Right lobe of liver (tissue), 6 donors: ENCODE results near the gene CGGBP1. TPM values are rescaled to one million over a fixed set of nuclear protein-coding genes. Genes with fewer than 3 reads are reported as not detected.

Source experiments
- ATAC-seq, 4 donors: fragments of 200-7000 bp; cut with Tn5 transposase; one replicate each; pipeline ENCODE4 v1.9.1; 2020; ENCODE audit warnings: mild to moderate bottlenecking in 4 of 4, moderate library complexity in 4 of 4
- DNase-seq, 3 donors: peaks; one replicate each; pipeline ENCODE4 v3.0.0-alpha.2; 2020
- H3K27ac ChIP-seq, 3 donors: fragments of 200-600 bp; one replicate each; pipeline ENCODE4 v1.8.0; 2022
- H3K27me3 ChIP-seq, 2 donors: fragments of 200-600 bp; one replicate each; pipeline ENCODE4 v1.8.0; 2022
- H3K36me3 ChIP-seq, 4 donors: fragments of 200-600 bp; sonication (generic) in 1 of 4; one replicate each; pipeline versions ENCODE4 v1.5.1 to v1.8.0; 2017 to 2022; ENCODE audit warnings: control low read depth in 1 of 4
- H3K4me1 ChIP-seq, 4 donors: fragments of 200-600 bp; sonication (generic) in 1 of 4; one replicate each; pipeline versions ENCODE4 v1.5.1 to v1.8.0; 2017 to 2022; ENCODE audit warnings: control low read depth in 1 of 4
- H3K4me3 ChIP-seq, 3 donors: fragments of 200-600 bp; one replicate each; pipeline ENCODE4 v1.8.0; 2022
- H3K9me3 ChIP-seq, 4 donors: fragments of 200-600 bp; sonication (generic) in 1 of 4; one replicate each; pipeline versions ENCODE4 v1.5.1 to v1.8.0; 2017 to 2022; ENCODE audit warnings: control low read depth in 1 of 4
- POLR2A ChIP-seq: fragments of 450-650 bp; IDR thresholded peaks from one replicate; pipeline ENCODE4 v1.6.1; 2017; ENCODE audit warnings: antibody characterized with exemption, mild to moderate bottlenecking
- WGBS: methylation state at CpG from one replicate; pipeline ENCODE4 v1.1.6; 2018; ENCODE audit warnings: low coverage, low lambda C conversion rate; ENCODE audit not compliant: insufficient coverage; ENCODE audit errors: missing lambda C conversion rate; 5-methylcytosine and 5-hydroxymethylcytosine counted together
- intact Hi-C, 2 donors: fragments of 100-400 bp; cut with DNase I; formaldehyde crosslinking; loops; one replicate each; pipeline versions ENCODE4 v1.11.2 to v1.14.1; 2022
- total RNA-seq, 6 experiments: library from RNA; depleted of rRNA in 2 of 6; stranded (reverse); fragments of >200 nt in 2 of 6; fragmentation: NEBNext Ultra II Directional in 3 of 6; extraction: Animal tissue kit (Norgen Biotek cat#: 25700) in 3 of 6; gene quantifications; one replicate each; pipeline versions ENCODE4 v1.1.0 to v1.2.4, GENCODE V29; 2016 to 2023
- TF ChIP-seq, protein P1 (sequence below), 4 donors: fragments of 200-600 bp in 3 of 4; fragments of 450-650 bp in 1 of 4; IDR thresholded peaks; one replicate each; pipeline versions ENCODE4 v1.5.1 to v1.8.0; 2016 to 2022; ENCODE audit warnings: antibody characterized with exemption in 4 of 4, mild to moderate bottlenecking in 2 of 4
- donor health status: DM: no; HTN: yes; CAD: no.
- donor health status: DM: no; HTN: no; CAD: no.
- donor health status: DM: no; HTN: no; CAD: no.
- donor health status: DM: no; HTN: yes; CAD: no.
- donor health status: DM: no; HTN: yes; CAD: no.

Gene CGGBP1
- total RNA-seq, 6 experiments from 2014 or later: 22.5 to 34.2 (median 30.7) TPM

DNA sequence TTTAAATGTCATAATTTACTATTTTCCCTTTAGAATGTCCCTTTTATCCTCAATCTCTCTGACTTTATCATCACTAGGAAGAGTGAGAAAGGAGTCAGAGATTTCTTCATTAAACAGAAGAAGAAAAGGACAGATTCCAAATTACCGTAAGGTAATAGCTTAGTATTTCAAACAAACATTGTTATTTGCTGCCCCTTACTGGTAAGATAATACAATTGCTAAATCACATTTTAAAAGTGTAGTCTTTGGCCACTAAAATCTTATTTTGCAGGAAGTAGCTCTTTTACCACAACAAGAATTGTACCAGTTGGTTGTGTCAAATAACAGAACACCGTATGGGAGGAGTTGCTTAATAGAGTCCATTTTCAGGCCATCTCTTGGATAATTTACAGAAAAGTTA is 53.7 kb downstream of the CGGBP1 start:
- no peak for DNase-seq
- H3K4me3 ChIP-seq: no peak overlapping the region
- peak; percentile 62 to 82 (median 66) for ATAC-seq
- no peak overlapping the region for H3K27ac ChIP-seq
- 5% methylated on average over 2 of the region's 2 CpGs for WGBS
- H3K27me3 ChIP-seq: no peaks in the 10 kb centered on the region
- no peaks in the 10 kb centered on the region for H3K9me3 ChIP-seq
- H3K36me3 ChIP-seq: no peaks in the 10 kb centered on the region
- intact Hi-C loops: no loop called here
- H3K4me1 ChIP-seq: no peaks in the 10 kb centered on the region
- TF ChIP-seq, protein P1, sequence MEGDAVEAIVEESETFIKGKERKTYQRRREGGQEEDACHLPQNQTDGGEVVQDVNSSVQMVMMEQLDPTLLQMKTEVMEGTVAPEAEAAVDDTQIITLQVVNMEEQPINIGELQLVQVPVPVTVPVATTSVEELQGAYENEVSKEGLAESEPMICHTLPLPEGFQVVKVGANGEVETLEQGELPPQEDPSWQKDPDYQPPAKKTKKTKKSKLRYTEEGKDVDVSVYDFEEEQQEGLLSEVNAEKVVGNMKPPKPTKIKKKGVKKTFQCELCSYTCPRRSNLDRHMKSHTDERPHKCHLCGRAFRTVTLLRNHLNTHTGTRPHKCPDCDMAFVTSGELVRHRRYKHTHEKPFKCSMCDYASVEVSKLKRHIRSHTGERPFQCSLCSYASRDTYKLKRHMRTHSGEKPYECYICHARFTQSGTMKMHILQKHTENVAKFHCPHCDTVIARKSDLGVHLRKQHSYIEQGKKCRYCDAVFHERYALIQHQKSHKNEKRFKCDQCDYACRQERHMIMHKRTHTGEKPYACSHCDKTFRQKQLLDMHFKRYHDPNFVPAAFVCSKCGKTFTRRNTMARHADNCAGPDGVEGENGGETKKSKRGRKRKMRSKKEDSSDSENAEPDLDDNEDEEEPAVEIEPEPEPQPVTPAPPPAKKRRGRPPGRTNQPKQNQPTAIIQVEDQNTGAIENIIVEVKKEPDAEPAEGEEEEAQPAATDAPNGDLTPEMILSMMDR (IDR thresholded peaks at IDR 0.05): peak; percentile 25 to 49 (median 45)
- no peak for TF ChIP-seq POLR2A

GRCh38 chr3:88003115-88003755 is 55.6 kb downstream of the CGGBP1 start:
- H3K36me3 ChIP-seq: no peaks in the 10 kb centered on the region
- no peaks in the 10 kb centered on the region for H3K9me3 ChIP-seq
- ATAC-seq (peak; percentile 78 to 89 (median 85)), DNase-seq (no peak)
- no peaks in the 10 kb centered on the region for H3K4me1 ChIP-seq
- no peak overlapping the region for H3K27ac ChIP-seq
- TF ChIP-seq, protein P1 (IDR thresholded peaks at IDR 0.05): peak; percentile 76 to 85 (median 82)
- no peak for TF ChIP-seq POLR2A
- WGBS: 17% methylated on average over 6 of the region's 6 CpGs
- H3K27me3 ChIP-seq: no peaks in the 10 kb centered on the region
- intact Hi-C loops: no loop called here
- no peak overlapping the region for H3K4me3 ChIP-seq

- no peak overlapping the region for H3K27ac ChIP-seq
- intact Hi-C loops: no loop called here
- no peak for DNase-seq
- no peaks in the 10 kb centered on the region for H3K36me3 ChIP-seq
- 63% methylated on average over 3 of the region's 3 CpGs for WGBS
- TF ChIP-seq, protein P1 (IDR thresholded peaks at IDR 0.05): no peak
- no peak for TF ChIP-seq POLR2A
- H3K27me3 ChIP-seq: no peaks in the 10 kb centered on the region
- no peak overlapping the region for H3K4me3 ChIP-seq
- H3K9me3 ChIP-seq: no peaks in the 10 kb centered on the region
- no peak for ATAC-seq
- no peaks in the 10 kb centered on the region for H3K4me1 ChIP-seq
These were observed 56.4 kb downstream of the CGGBP1 start for GRCh38 chr3:88002448-88002847.

Other genes starting within 250 kb of the CGGBP1 start
- gene ZNF654, start 250 bp upstream of the CGGBP1 start, total RNA-seq: 10 to 100 TPM in 1 of 6 experiments, 1 to 10 TPM in 5; 5.4 to 11.7 (median 6.7) TPM
- gene C3orf38, start 91.0 kb upstream of the CGGBP1 start, total RNA-seq: 10 to 100 TPM in 2 of 6 experiments, 1 to 10 TPM in 4; 7.6 to 10.7 (median 9.0) TPM